Measurements from ENCODE around the gene SERPINE2.

The SERPINE2 gene

GRCh38 chr2:224084266-224084892 lies 45.3 kb upstream of the SERPINE2 start:
- H2AFZ ChIP-seq: no peak overlapping the region
- H3K9me3 ChIP-seq (ENCODE audit: control insufficient read depth, low read length): no peaks in the 10 kb centered on the region
- H3K27ac ChIP-seq: no peak overlapping the region
- no peak overlapping the region for H3K9ac ChIP-seq
- H3K79me2 ChIP-seq: no peaks in the 10 kb centered on the region
- H3K4me1 ChIP-seq: no peaks in the 10 kb centered on the region
- no peaks in the 10 kb centered on the region for H3K27me3 ChIP-seq (ENCODE audit: control insufficient read depth, insufficient read depth, low read length)
- no peak for TF ChIP-seq CTCF (IDR thresholded peaks at IDR 0.05)
- no peaks in the 10 kb centered on the region for H3K36me3 ChIP-seq (ENCODE audit: control insufficient read depth, insufficient read depth, low read length)
- H3K4me3 ChIP-seq (ENCODE audit: low read depth, low read length): no peak overlapping the region
- no peak overlapping the region for H3K4me2 ChIP-seq (ENCODE audit: low read length)

- no peak overlapping the region for H3K9ac ChIP-seq
- H3K4me3 ChIP-seq (ENCODE audit: low read depth, low read length): no peak overlapping the region
- H3K4me1 ChIP-seq: no peaks in the 10 kb centered on the region
- no peaks in the 10 kb centered on the region for H3K9me3 ChIP-seq (ENCODE audit: control insufficient read depth, low read length)
- TF ChIP-seq CTCF (IDR thresholded peaks at IDR 0.05): no peak
- H3K36me3 ChIP-seq (ENCODE audit: control insufficient read depth, insufficient read depth, low read length): no peaks in the 10 kb centered on the region
- H3K27ac ChIP-seq: no peak overlapping the region
- no peak overlapping the region for H3K4me2 ChIP-seq (ENCODE audit: low read length)
- no peaks in the 10 kb centered on the region for H3K79me2 ChIP-seq
- no peak overlapping the region for H2AFZ ChIP-seq
- no peaks in the 10 kb centered on the region for H3K27me3 ChIP-seq (ENCODE audit: control insufficient read depth, insufficient read depth, low read length)
Measured at GRCh38 chr2:224083638-224084037, 44.6 kb upstream of the SERPINE2 start.

GRCh38 chr2:224078656-224079055 lies 39.6 kb upstream of the SERPINE2 start:
- no peaks in the 10 kb centered on the region for H3K36me3 ChIP-seq (ENCODE audit: control insufficient read depth, insufficient read depth, low read length)
- no peaks in the 10 kb centered on the region for H3K27me3 ChIP-seq (ENCODE audit: control insufficient read depth, insufficient read depth, low read length)
- no peak overlapping the region for H3K4me3 ChIP-seq (ENCODE audit: low read depth, low read length)
- H2AFZ ChIP-seq: no peak overlapping the region
- no peak overlapping the region for H3K27ac ChIP-seq
- no peak overlapping the region for H3K9ac ChIP-seq
- no peaks in the 10 kb centered on the region for H3K9me3 ChIP-seq (ENCODE audit: control insufficient read depth, low read length)
- no peak for TF ChIP-seq CTCF (IDR thresholded peaks at IDR 0.05)
- H3K79me2 ChIP-seq: no peaks in the 10 kb centered on the region
- no peaks in the 10 kb centered on the region for H3K4me1 ChIP-seq
- H3K4me2 ChIP-seq (ENCODE audit: low read length): no peak overlapping the region

GRCh38 chr2:224077773-224078507 lies 38.9 kb upstream of the SERPINE2 start:
- H3K4me1 ChIP-seq: no peaks in the 10 kb centered on the region
- no peaks in the 10 kb centered on the region for H3K36me3 ChIP-seq (ENCODE audit: control insufficient read depth, insufficient read depth, low read length)
- TF ChIP-seq CTCF (IDR thresholded peaks at IDR 0.05): no peak
- H3K27me3 ChIP-seq (ENCODE audit: control insufficient read depth, insufficient read depth, low read length): no peaks in the 10 kb centered on the region
- no peaks in the 10 kb centered on the region for H3K9me3 ChIP-seq (ENCODE audit: control insufficient read depth, low read length)
- no peak overlapping the region for H3K4me3 ChIP-seq (ENCODE audit: low read depth, low read length)
- H2AFZ ChIP-seq: no peak overlapping the region
- no peak overlapping the region for H3K9ac ChIP-seq
- no peak overlapping the region for H3K4me2 ChIP-seq (ENCODE audit: low read length)
- no peaks in the 10 kb centered on the region for H3K79me2 ChIP-seq
- H3K27ac ChIP-seq: no peak overlapping the region

GRCh38 chr2:224075588-224075987 lies 36.5 kb upstream of the SERPINE2 start:
- H3K4me1 ChIP-seq: no peaks in the 10 kb centered on the region
- no peak for TF ChIP-seq CTCF (IDR thresholded peaks at IDR 0.05)
- H3K36me3 ChIP-seq (ENCODE audit: control insufficient read depth, insufficient read depth, low read length): no peaks in the 10 kb centered on the region
- no peak overlapping the region for H3K4me2 ChIP-seq (ENCODE audit: low read length)
- H3K27ac ChIP-seq: no peak overlapping the region
- H3K9ac ChIP-seq: no peak overlapping the region
- no peak overlapping the region for H3K4me3 ChIP-seq (ENCODE audit: low read depth, low read length)
- H3K27me3 ChIP-seq (ENCODE audit: control insufficient read depth, insufficient read depth, low read length): no peaks in the 10 kb centered on the region
- no peaks in the 10 kb centered on the region for H3K79me2 ChIP-seq
- no peaks in the 10 kb centered on the region for H3K9me3 ChIP-seq (ENCODE audit: control insufficient read depth, low read length)
- H2AFZ ChIP-seq: no peak overlapping the region
